HG03280 (cell line): Measurements from ENCODE around the gene MTIF2.
A peak's percentile ranks its signal among the peaks of the same experiment; 100 is the strongest.
"Not testable (repeated sequence)": the region's sequence is repeated elsewhere in the genome, so short reads cannot be mapped to it uniquely, and the experiment has no call there.

Source experiments
- ATAC-seq: cut with Tn5 transposase; IDR thresholded peaks from one replicate; pipeline ENCODE4 v1.9.1; 2021; ENCODE audit warnings: mild to moderate bottlenecking, moderate library complexity; ENCODE audit not compliant: unreplicated experiment

MTIF2 gene, protein sequence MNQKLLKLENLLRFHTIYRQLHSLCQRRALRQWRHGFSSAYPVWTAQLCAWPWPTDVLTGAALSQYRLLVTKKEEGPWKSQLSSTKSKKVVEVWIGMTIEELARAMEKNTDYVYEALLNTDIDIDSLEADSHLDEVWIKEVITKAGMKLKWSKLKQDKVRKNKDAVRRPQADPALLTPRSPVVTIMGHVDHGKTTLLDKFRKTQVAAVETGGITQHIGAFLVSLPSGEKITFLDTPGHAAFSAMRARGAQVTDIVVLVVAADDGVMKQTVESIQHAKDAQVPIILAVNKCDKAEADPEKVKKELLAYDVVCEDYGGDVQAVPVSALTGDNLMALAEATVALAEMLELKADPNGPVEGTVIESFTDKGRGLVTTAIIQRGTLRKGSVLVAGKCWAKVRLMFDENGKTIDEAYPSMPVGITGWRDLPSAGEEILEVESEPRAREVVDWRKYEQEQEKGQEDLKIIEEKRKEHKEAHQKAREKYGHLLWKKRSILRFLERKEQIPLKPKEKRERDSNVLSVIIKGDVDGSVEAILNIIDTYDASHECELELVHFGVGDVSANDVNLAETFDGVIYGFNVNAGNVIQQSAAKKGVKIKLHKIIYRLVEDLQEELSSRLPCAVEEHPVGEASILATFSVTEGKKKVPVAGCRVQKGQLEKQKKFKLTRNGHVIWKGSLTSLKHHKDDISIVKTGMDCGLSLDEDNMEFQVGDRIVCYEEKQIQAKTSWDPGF

DNA sequence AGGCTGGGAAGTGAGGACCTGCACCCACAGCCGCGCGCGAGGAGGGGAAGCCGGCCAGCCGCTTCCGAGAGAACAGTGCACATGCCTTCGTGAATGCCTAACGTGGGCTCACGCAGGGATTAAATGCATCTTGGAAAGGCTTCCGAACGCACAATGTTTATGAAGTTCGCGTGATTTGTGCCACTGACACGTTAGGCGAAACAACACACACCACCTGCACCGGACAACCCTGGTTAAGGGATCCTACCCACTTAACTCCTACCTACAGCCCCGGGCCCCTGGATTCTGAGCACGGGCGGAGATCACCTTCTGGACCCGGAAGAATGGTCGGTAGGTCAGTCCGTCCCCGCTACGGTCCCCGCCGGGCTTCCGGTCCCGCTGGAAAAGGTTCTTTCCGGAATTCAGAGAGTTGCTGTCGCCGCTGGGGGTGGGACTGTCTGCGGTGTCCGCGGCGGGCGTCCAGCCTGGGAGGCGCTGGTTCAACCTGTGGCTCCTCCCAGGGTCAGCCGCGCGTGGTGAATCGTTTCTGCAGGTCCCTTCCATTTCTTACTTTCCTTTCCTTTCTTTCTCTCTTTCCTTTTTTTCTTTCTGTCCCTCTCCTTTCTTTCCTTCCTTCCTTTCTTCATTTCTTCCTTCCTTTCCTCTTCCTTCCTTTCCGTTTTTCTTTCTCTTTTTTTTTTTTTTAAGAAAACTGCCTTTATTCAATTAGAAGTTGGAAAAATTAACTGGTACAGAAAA lies at the start of gene MTIF2:
Gene MTIF2 (minus strand): TSS at position 325 of the 738 bp plus-strand sequence. CDS start 5,373 bp downstream, outside the sequence.
- ATAC-seq, result peak; percentile 98

DNA sequence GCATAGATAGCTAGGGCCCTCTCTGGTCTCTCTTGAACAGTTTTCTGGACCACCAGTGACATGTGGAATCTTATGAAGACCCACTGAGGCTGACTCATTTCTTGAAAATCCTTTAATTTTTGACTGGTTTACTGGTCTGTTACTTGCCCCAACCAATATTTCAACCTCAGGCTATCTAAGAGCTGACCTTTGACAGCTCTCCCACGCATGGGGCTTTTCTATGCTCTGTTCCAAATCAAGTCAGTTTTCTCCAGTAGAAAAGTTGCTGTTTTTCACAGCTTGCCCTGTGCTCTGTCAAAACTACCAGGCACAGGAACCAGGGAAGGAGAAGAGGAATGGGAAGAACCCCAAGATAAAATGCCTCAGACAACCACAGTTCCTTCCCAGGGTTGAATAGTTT lies 46.0 kb upstream of the MTIF2 start:
- ATAC-seq, result no peak

DNA sequence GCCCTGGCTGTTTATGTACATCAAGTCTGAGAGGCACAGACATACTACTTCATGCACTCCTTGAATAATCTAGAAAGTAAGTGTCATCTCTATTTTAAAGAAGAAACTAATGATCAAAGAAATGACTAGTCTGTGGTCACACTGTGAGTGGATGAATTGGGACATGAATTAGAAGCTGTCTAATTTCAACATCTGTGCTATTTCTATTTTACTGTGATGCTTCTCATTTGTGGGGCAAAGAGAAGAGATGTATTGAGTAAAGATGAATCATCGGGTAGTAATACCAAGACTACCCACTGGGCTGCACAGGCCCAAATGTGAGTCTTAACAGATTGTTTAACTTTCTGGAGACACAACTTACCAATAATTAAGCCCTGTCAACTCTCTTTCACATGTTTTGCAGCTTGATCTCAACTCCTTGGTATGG lies 42.4 kb upstream of the MTIF2 start:
- ATAC-seq, result peak; percentile 81

DNA sequence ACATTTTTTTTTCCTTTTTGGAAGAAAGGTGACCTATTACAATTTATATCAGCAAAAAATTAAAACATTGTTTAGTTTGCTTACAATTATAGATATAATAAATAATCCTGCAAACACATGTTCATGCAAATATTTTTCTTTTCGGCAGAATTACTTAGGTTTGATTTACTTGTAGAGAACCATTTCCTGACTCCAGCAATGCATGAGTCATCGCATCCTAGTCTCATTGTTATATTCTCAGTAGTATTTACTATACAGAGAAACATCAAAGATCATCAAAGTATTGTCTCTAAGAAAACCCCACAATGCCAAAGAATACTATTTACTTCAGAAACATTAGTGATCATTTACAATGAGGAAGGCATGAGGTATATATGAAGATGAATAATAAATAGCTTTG lies 40.4 kb upstream of the MTIF2 start:
- ATAC-seq, result no peak

DNA sequence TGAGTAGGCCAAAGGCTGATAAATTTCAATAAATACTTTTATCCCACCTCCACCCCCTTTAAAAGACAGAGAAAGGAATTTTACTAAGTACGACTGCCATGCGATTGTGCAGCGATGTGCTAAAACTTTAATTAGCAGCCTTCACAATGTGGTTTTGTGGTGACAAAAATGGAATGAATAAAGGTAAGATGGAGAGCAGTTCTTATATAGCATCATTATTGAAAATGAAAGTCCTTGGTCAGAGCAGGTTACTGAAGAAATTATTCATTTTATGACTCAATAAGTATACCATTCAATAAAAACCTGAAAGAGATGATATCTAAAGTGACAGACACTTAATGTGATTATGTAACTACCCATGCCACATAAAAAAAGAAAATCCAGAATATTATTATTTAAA lies 33.2 kb upstream of the MTIF2 start:
- ATAC-seq, result no peak

DNA sequence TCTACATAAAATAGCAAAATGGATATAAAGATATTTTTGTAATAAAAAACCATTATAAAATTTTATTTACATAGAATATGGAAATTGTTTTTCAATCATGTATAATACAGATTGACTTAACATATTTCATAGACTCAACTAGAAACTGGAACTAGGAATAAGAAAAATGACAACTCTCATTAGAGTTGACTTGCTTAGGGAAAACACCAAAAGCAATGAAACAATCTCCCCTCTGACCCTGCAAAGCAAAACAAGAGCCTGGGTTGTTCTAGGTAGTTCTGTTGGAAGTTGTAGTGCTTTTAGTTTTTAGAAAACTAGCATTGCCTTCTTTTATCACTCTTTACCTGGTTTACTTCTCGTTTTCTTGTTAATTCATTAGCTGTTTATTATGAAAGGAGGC lies 32.2 kb upstream of the MTIF2 start:
- ATAC-seq, result no peak

DNA sequence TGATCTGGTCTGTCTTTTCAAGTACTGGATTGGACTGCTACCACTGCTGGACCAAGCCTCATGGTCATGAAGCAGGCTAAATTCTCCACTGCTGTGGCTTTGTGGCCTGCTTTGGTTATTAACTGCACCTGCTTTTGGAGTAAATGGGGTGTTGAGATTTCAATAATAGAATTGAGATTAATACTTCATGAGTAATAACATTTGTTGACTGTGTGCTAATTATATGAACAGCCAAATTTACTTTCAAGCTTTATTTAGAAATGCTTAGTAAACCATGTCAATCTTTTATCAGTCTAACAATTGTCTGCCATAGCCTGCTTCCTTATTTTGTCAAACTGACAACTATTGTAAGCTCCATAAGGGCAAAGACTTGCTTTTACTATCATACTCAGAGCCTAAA lies 27.4 kb upstream of the MTIF2 start:
- ATAC-seq, result no peak

DNA sequence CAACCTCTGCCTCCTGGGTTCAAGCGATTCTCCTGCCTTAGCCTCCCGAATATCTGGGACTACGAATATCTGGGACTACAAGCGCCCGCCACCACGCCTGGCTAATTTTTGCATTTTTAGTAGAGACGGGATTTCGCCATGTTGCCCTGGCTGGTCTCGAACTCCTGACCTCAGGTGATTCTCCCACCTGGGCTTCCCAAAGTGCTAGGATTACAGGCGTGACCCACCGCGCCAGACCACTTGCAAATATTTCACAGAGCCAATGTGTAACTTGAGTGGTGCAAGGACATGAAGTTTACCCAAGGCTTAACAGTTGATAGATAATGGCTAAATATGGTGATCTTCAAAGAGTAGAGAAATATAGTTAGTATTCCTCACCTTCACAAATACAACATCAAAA lies 14.1 kb upstream of the MTIF2 start:
- ATAC-seq, result no peak

DNA sequence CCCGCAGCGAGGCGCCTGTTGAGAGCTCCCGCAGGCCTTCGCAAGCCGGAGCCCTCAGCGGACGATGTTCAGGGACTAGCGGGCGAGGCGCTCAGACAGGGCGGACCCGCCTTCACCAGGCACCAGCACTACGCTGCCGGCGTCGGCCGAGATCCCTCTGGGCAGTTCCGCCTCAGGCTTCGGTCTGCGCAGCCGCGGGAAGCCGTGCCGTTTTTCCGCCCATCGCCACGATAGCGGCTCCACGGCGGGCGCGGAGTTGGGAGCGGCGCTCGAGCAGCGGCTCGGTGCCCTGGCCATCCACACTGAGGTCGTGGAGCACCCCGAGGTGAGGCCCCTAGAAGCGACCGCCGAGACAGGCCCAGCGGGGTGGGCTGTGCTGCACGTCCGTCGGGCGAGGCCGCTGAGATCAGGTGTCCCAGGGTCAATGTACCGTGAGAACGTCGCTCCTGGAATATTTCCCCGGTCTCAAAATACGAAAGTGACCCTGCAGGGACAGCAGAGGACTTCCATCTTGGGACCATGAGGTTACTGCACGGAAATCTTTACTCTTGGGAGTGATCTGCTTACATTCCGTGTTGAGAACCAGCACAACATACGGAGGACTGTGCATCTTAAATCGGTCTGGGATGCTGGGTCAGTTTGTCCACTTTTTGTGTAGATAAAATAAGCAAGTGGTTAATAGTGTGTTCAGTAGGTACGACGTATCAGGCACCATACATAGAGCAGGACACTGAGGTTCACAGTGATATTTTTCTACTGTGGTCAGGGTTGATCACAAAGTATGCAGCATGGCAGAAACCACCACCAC lies 13.3 kb upstream of the MTIF2 start:
- ATAC-seq, result peak; percentile 98

DNA sequence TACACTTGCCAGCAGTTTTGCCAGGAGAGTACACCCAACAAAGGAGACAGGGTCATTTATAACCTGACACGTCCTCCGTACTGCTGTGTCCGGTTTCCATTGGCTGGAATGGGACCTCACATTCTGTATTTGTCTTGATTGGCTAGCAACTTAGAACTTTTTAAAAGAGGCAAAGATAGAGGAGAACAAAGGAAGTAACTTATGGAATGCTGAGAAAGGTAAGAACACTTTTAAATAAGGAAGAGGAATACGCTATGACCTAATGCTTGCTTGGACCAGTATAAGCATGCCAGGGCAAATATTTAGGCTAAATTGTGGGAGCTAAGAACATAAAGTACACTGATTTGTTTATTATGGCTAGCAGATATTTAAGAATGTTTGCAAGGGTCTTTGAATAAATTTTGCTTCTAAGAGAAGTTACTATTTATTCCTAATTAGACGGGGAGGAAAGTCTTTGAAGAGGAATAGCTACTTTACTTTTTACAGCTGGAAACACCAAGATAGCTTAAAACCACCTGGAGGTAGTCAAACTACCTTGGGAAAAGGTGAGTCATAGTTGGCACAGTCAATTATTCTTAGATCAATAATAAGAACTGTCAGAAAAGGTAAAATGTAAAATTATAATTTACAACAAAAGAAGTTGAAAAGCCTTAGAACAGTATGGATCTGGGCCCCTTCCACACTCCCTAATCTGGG lies 12.0 kb upstream of the MTIF2 start:
- ATAC-seq, result not testable (repeated sequence)

DNA sequence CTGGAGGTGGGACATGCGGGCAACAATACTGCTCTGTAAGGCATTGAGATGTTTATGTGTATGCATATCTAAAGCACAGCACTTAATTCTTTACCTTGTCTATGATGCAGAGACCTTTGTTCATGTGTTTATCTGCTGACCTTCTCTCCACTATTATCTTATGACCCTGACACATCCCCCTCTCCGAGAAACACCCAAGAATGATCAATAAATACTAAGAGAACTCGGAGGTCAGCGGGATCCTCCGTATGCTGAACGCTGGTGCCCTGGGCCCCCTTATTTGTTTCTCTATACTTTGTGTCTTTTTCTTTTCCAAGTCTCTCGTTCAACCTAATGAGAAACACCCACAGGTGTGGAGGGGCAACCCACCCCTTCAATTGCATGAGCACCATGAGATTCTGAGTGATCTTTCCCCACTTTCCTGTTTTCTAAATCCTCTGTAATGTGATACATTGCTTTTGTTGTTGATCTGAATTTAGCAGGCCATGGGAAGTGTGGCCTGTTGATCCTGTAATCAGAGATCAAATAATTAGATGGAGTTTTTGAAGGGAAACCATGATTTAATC lies 10.9 kb upstream of the MTIF2 start:
- not testable (repeated sequence) for ATAC-seq

DNA sequence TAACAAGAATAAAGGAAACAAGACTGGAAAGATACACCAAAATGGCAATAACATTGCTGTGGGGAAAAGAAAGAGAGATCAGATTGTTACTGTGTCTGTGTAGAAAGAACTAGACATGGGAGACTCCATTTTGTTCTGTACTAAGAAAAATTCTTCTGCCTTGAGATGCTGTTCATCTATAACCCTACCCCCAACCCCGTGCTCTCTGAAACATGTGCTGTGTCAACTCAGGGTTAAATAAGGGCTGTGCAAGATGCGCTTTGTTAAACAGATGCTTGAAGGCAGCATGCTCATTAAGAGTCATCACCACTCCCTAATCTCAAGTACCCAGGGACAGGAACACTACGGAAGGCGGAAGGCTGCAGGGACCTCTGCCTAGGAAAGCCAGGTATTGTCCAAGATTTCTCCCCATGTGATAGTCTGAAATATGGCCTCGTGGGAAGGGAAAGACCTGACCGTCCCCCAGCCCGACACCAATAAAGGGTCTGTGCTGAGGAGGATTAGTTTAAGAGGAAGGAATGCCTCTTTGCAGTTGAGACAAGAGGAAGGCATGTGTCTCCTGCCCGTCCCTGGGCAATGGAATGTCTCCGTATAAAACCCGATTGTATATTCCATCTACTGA lies 10.3 kb upstream of the MTIF2 start:
- ATAC-seq, result not testable (repeated sequence)

DNA sequence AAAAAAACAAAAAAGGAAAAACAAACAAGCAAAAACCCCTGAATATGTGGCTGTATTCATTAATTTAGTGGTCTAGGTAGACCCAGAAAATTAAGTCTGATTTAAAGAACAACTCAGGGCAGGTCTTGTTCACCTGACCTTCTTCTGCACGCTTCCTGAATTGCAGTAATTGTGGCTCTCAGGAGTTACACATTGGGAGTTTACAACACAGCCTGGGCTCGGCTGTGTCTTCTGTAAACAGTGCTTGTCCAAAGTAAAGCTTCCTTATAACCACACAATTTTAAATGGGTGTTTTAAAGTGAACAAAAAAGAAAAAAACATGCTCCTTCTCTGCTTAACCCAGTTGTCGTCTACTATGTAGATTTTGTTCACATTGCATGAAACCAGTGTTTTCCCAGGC lies 8.3 kb upstream of the MTIF2 start:
- no peak for ATAC-seq

DNA sequence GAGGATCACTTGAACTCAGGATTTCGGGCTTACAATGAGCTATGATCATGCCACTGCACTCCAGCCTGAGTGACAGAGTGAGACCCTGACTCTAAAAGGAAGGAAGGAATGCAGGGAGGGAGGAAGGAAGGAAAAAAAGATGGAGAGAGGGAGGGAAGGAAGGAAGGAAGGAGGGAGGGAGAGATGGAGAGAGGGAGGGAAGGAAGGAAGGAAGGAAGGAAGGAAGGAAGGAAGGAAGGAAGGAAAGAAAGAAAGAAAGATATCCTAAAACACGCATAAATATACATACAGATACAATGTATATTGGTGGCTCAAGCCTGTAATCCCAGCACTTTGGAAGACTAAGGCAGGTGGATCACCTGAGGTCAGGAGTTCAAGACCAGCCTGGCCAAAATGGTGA lies 5.3 kb upstream of the MTIF2 start:
- not testable (repeated sequence) for ATAC-seq

DNA sequence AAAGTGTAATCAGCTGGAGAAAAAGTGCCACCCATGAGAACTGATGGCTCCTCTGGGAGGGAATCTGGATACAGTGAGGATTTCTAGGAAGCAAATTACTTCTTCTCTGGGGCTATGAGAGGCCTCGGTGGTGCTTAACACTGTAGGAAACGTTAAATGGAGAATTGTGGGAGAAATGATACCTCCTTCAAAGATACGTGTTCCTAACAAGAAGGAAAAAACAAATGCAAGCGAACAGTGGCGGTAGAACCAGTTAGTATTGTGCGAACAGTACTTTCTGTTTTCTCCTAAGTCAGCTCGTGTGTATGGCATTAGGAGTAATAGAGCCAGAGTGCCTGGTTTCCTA lies 587 bp upstream of the MTIF2 start:
- no peak for ATAC-seq

DNA sequence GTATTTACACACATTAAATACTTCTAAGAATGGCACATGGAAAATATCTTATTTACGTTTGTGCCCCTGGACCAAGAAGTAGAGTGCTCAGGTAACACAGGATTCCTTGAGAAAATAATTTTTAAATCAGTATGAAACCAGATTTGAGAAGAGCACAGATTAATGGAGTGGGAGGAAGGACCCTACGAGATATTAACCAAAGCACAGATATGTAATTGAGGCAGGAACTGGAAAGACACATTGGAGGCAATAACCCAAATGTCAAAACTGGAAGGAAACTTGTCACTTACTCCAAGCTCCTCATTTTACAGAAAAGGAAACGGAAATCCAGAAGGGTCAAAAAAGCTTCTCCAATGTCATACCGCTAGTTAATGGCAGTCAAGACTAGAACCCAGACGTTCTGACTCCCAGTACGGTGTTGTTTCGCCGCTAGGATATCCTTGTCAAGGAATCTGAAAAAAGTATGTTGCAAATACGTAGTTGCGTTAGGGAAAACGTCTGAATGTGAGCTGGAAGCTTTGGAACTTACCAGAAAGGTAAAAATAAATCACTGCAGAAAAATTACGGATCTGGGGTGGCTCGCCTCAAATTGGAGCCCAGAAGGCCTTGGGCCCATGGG lies 634 bp downstream of the MTIF2 start:
- ATAC-seq, result no peak

DNA sequence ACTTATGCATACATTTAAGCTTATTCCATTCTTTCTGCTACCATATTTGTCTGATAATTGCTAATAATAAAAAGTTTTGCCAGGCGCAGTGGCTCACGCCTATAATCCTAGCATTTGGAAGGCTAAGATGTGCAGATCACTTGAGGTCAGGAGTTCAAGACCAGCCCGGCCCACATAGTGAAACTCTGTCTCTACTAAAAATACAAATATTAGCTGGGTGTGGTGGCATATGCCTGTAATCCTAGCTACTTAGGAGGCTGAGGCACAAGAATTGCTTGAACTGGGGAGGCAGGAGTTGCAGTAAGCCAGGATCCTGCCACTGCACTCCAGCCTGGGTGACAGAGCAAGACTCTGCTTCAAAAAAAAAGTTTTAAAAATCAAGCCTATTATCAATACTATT lies 9.4 kb downstream of the MTIF2 start:
- ATAC-seq, result not testable (repeated sequence)

DNA sequence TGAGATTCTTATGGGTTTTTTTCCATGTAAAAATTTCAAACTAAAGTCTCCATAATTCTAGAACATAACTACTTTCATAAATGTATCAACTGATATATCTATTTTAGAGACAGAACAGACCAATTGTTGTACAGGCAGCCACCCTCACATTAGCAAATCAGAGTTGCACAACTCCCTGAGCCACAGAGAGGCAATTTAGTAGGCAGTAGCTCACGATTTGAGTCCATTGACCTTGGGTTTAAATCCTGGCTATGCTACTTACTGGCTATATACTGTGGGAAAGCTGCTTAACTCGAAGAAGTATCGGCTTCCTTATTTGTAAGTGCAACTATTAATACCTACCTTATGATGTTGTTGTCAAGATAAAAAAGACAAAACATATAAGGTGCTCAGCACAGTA lies 16.2 kb downstream of the MTIF2 start:
- no peak for ATAC-seq

DNA sequence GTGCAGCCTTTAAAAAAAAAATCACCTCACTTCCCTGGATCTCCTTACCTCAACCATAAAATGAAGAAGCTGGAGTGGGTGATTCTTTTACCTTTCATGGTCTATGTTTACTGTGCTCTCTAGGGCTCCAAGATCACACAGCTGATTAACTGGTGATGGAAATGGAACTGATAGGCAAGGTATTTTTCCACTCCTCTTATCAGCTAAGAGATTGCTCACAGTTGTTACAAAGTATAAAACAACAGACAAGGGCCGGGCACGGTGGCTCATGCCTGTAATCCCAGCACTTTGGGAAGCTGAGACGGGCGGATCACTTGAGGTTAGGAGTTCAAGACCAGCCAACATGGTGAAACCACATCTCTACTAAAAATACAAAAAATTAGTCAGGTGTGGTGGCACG lies 22.0 kb downstream of the MTIF2 start:
- no peak for ATAC-seq
